NCI-H1930 (cell line): ENCODE data around the gene LRRC8C.

Experiments used
- DNase-seq, 2 experiments: peaks; one replicate each; lab custom pipeline; 2025; lab: John Stamatoyannopoulos, UW

Gene LRRC8C

GRCh38 chr1:89671775-89672488, 39.0 kb downstream of the LRRC8C start:
- DNase-seq = no peak

- DNase-seq = no peak
Observed at GRCh38 chr1:89672489-89673183, 39.7 kb downstream of the LRRC8C start.

GRCh38 chr1:89673251-89673650, 40.3 kb downstream of the LRRC8C start:
- no peak for DNase-seq

GRCh38 chr1:89675677-89676076, 42.8 kb downstream of the LRRC8C start:
- no peak for DNase-seq

- DNase-seq = no peak
Observed at GRCh38 chr1:89681045-89681729, 48.3 kb downstream of the LRRC8C start.

GRCh38 chr1:89682611-89683010, 49.7 kb downstream of the LRRC8C start:
- DNase-seq = no peak

GRCh38 chr1:89685461-89685860, 52.5 kb downstream of the LRRC8C start:
- DNase-seq = no peak

- DNase-seq = no peak
Observed at GRCh38 chr1:89686520-89686919, 53.6 kb downstream of the LRRC8C start.

GRCh38 chr1:89687254-89687653, 54.3 kb downstream of the LRRC8C start:
- DNase-seq = no peak

GRCh38 chr1:89688607-89689006, 55.7 kb downstream of the LRRC8C start:
- no peak for DNase-seq

GRCh38 chr1:89689234-89689633, 56.3 kb downstream of the LRRC8C start:
- DNase-seq = no peak

GRCh38 chr1:89690595-89690994, 57.7 kb downstream of the LRRC8C start:
- no peak for DNase-seq

GRCh38 chr1:89692601-89693521, 59.9 kb downstream of the LRRC8C start:
- no peak for DNase-seq

- DNase-seq = no peak
Observed at GRCh38 chr1:89695847-89696246, 62.9 kb downstream of the LRRC8C start.

- no peak for DNase-seq
Observed at GRCh38 chr1:89697383-89697782, 64.5 kb downstream of the LRRC8C start.

GRCh38 chr1:89698020-89698560, 65.2 kb downstream of the LRRC8C start:
- no peak for DNase-seq

- DNase-seq = no peak
Observed at GRCh38 chr1:89698624-89699023, 65.7 kb downstream of the LRRC8C start.

GRCh38 chr1:89699451-89699986, 66.6 kb downstream of the LRRC8C start:
- no peak for DNase-seq

GRCh38 chr1:89701746-89702241, 68.9 kb downstream of the LRRC8C start:
- DNase-seq = no peak

GRCh38 chr1:89702520-89703045, 69.7 kb downstream of the LRRC8C start:
- DNase-seq = no peak

GRCh38 chr1:89703469-89703868, 70.5 kb downstream of the LRRC8C start:
- DNase-seq = no peak
